ENCODE results near the gene ESRRB.

- TF ChIP-seq POLR2A (IDR thresholded peaks at IDR 0.05) (no peak), CTCF (IDR thresholded peaks at IDR 0.05) (no peak)
Observed at GRCh38 chr14:76531821-76532318, 155.9 kb downstream of the ESRRB start.
